PC-3 (cell line): ENCODE measurements around the gene HTR1E. TPM values are rescaled to one million over a fixed set of nuclear protein-coding genes. Genes with fewer than 3 reads are reported as not detected.

Source experiments
- ATAC-seq: fragments of 200-7000 bp; cut with Tn5 transposase; 2 replicates; pipeline ENCODE4 v1.9.1; 2020; ENCODE audit warnings: mild to moderate bottlenecking, moderate library complexity
- BruUV-seq: library from RNA; stranded (reverse); fragments of 400-500 nt; replicated peaks from 2 replicates; lab custom pipeline; 2021; lab: Mats Ljungman, UMichigan
- CTCF ChIA-PET: fragments of 300-600 bp; sonication (Branson Sonifier 250); formaldehyde crosslinking; loops from one replicate; lab custom pipeline; 2022; ENCODE audit warnings: antibody characterized with exemption; lab: Charles Lee
- POLR2A ChIA-PET: fragments of 300-600 bp; sonication (Branson Sonifier 250); formaldehyde crosslinking; loops from one replicate; lab custom pipeline; 2022; ENCODE audit warnings: antibody characterized with exemption; ENCODE audit not compliant: unreplicated experiment; lab: Charles Lee
- DNase-seq: peaks from one replicate; pipeline ENCODE4 v3.0.0-alpha.2; 2015
- H2AFZ ChIP-seq: fragments of 300-600 bp; sonication (generic); 2 replicates; pipeline ENCODE4 v1.6.0; 2016; ENCODE audit warnings: antibody characterized with exemption, low read length
- H3F3A ChIP-seq: fragments of 300-600 bp; sonication (generic); one replicate; pipeline ENCODE4 v1.6.0; 2017; ENCODE audit warnings: antibody characterized with exemption, low read length, control low read depth, mild to moderate bottlenecking; ENCODE audit not compliant: unreplicated experiment
- H3K27ac ChIP-seq: fragments of 300-600 bp; sonication (generic); 2 replicates; pipeline ENCODE4 v1.5.1; 2016; ENCODE audit warnings: mild to moderate bottlenecking, low read length
- H3K27me3 ChIP-seq: fragments of 300-600 bp; sonication (generic); 2 replicates; pipeline ENCODE4 v1.6.1; 2016; ENCODE audit warnings: low read length, mixed read lengths
- H3K36me3 ChIP-seq: fragments of 300-600 bp; sonication (generic); 2 replicates; pipeline ENCODE4 v1.6.1; 2016; ENCODE audit warnings: low read depth, mixed run types, low read length, mixed read lengths
- H3K4me1 ChIP-seq: fragments of 300-600 bp; sonication (generic); 2 replicates; pipeline ENCODE4 v1.5.1; 2016; ENCODE audit warnings: low read length; ENCODE audit not compliant: insufficient read depth
- H3K4me2 ChIP-seq: fragments of 300-600 bp; sonication (generic); 2 replicates; pipeline ENCODE4 v1.6.0; 2016; ENCODE audit warnings: low read length
- H3K4me3 ChIP-seq: fragments of 300-600 bp; sonication (generic); 2 replicates; pipeline ENCODE4 v1.5.1; 2016; ENCODE audit warnings: mild to moderate bottlenecking, low read length, mixed read lengths
- H3K79me2 ChIP-seq: fragments of 300-600 bp; sonication (generic); 2 replicates; pipeline ENCODE4 v1.6.1; 2017; ENCODE audit warnings: low read length, mixed read lengths
- H3K9ac ChIP-seq: fragments of 300-600 bp; sonication (generic); 2 replicates; pipeline ENCODE4 v1.6.0; 2016; ENCODE audit warnings: mild to moderate bottlenecking, low read length
- H3K9me2 ChIP-seq: fragments of 300-600 bp; sonication (generic); replicated peaks from 2 replicates; pipeline ENCODE4 v1.6.1; 2016; ENCODE audit warnings: mixed run types, low read length, mixed read lengths
- H3K9me3 ChIP-seq: fragments of 300-600 bp; sonication (generic); 2 replicates; pipeline ENCODE4 v1.6.1; 2016; ENCODE audit warnings: low read length, mixed read lengths
- H4K20me1 ChIP-seq: fragments of 300-600 bp; sonication (generic); 2 replicates; pipeline ENCODE4 v1.6.1; 2016; ENCODE audit warnings: low read length, mixed read lengths
- CTCF ChIP-seq: fragments of 300-600 bp; sonication (generic); conservative IDR thresholded peaks from 2 replicates; pipeline ENCODE4 v1.5.1; 2017; ENCODE audit warnings: antibody characterized with exemption, low read depth, mild to moderate bottlenecking, low read length
- EZH2 ChIP-seq: fragments of 300-600 bp; sonication (generic); IDR thresholded peaks from one replicate; pipeline ENCODE4 v1.6.1; 2017; ENCODE audit warnings: antibody characterized with exemption, mild to moderate bottlenecking, low read length; ENCODE audit not compliant: unreplicated experiment
- EZH2phosphoT487 ChIP-seq: fragments of 300-600 bp; sonication (generic); IDR thresholded peaks from 2 replicates; pipeline ENCODE4 v1.6.1; 2018; ENCODE audit warnings: mild to moderate bottlenecking, antibody characterized with exemption, low read length, borderline replicate concordance
- intact Hi-C: fragments of 100-400 bp; cut with micrococcal nuclease; formaldehyde crosslinking; loops from 2 replicates; pipeline ENCODE4 v1.9.0; 2023
- total RNA-seq: library from RNA; depleted of rRNA; stranded (reverse); fragments of >200 nt; gene quantifications from 2 replicates; pipeline ENCODE4 v1.2.3, GENCODE V29; 2014

HTR1E gene
- total RNA-seq, 1 experiment from 2014 or later, result not detected

- DNase-seq (no peak), ATAC-seq (no peak)
- H3K4me1 ChIP-seq, result no peaks in the 10 kb centered on the region
- TF ChIP-seq EZH2 (no peak), CTCF (no peak), EZH2phosphoT487 (no peak)
- H3K4me3 ChIP-seq, result no peak overlapping the region
- intact Hi-C loops, result no loop called here
- H3K27ac ChIP-seq, result no peak overlapping the region
- H3F3A ChIP-seq, result no peaks in the 10 kb centered on the region
- no peaks in the 10 kb centered on the region for H3K79me2 ChIP-seq
- H3K9ac ChIP-seq, result no peak overlapping the region
- no peaks in the 10 kb centered on the region; the same call in 1 of the 2 replicates for H3K27me3 ChIP-seq
- H3K9me3 ChIP-seq, result no peaks in the 10 kb centered on the region
- ChIA-PET CTCF (no interaction called here), POLR2A (no interaction called here)
- H4K20me1 ChIP-seq, result no peaks in the 10 kb centered on the region
- no peaks in the 10 kb centered on the region for H3K36me3 ChIP-seq
- no peaks in the 10 kb centered on the region for H3K9me2 ChIP-seq
- no peak overlapping the region for H3K4me2 ChIP-seq
- BruUV-seq, result no TSS peak
- H2AFZ ChIP-seq, result no peak overlapping the region
These were observed 117.0 kb downstream of the HTR1E start for GRCh38 chr6:87054143-87054833.

DNA sequence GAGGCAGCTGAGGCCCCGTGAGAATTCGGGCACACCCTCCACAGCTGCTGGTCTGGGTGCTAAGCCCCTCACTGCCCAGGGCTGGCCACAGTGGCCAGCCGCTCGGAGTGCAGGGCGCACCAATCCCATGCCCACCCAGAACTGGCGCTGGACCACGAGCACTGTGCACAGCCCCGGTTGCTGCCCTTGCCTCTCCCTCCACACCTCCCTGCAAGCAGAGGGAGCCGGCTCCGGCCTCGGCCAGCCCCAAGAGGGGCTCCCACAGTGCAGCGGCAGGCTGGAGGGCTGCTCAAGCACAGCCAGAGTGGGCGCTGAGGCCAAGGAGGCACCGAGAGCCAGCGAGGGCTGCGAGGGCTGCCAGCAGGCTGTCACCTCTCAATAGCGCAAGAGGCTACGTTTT, 122.6 kb downstream of the HTR1E start:
- intact Hi-C loops, result loop anchor here (10.0 kb wide), 1 partner anchor 175 kb away; no protein-coding TSS in a partner anchor
- TF ChIP-seq EZH2phosphoT487 (no peak), EZH2 (no peak), CTCF (no peak)
- no peaks in the 10 kb centered on the region for H3K9me2 ChIP-seq
- ChIA-PET POLR2A (no interaction called here), CTCF (no interaction called here)
- H3K27ac ChIP-seq, result no peak overlapping the region
- no peaks in the 10 kb centered on the region for H3K79me2 ChIP-seq
- DNase-seq, result no peak
- BruUV-seq, result no TSS peak
- no peak overlapping the region for H2AFZ ChIP-seq
- no peaks in the 10 kb centered on the region for H3K36me3 ChIP-seq
- no peak overlapping the region for H3K9ac ChIP-seq
- H3F3A ChIP-seq, result no peaks in the 10 kb centered on the region
- H3K4me1 ChIP-seq, result no peaks in the 10 kb centered on the region
- H3K27me3 ChIP-seq, result 0 out of 2 replicates have a peak, but pooled peaks cover 5% of the 10 kb centered on the region
- no peak overlapping the region for H3K4me2 ChIP-seq
- ATAC-seq, result no peak
- H3K9me3 ChIP-seq, result no peaks in the 10 kb centered on the region
- no peak overlapping the region for H3K4me3 ChIP-seq
- no peaks in the 10 kb centered on the region for H4K20me1 ChIP-seq

DNA sequence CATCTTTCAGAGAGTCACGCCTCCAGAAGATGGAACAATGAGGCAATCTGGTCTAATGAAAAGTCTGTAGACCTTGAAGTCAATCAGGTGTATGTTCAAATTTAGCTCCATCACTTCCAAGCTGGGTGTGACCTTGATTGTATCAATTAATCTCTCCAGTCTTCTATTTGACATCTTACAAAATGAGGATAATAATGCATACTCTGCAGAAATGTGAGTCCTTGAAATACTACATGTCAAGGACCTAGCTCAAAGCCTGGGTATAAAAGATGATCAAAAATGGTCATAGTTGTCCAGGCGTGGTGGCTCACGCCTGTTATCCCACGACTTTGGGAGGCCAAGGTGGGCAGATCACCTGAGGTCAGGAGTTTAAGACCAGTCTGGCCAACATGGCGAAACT, 127.8 kb downstream of the HTR1E start:
- intact Hi-C loops, result loop anchor here (5.0 to 10.0 kb wide), 2 partner anchors 170 to 1767 kb away; no protein-coding TSS in a partner anchor
- TF ChIP-seq CTCF (no peak), EZH2phosphoT487 (no peak), EZH2 (no peak)
- Histone ChIP-seq H3K36me3 (no peaks in the 10 kb centered on the region; the same call in 1 of the 2 replicates), H4K20me1 (no peaks in the 10 kb centered on the region), H2AFZ (no peak overlapping the region), H3K79me2 (no peaks in the 10 kb centered on the region), H3K9me2 (no peaks in the 10 kb centered on the region), H3K4me2 (no peak overlapping the region), H3K4me1 (no peaks in the 10 kb centered on the region), H3K27me3 (0 out of 2 replicates have a peak, but pooled peaks cover 5% of the 10 kb centered on the region), H3K9me3 (no peaks in the 10 kb centered on the region), H3F3A (no peaks in the 10 kb centered on the region), H3K9ac (no peak overlapping the region), H3K27ac (no peak overlapping the region), H3K4me3 (no peak overlapping the region)
- POLR2A ChIA-PET, result no interaction called here
- no peak for DNase-seq
- CTCF ChIA-PET, result no interaction called here
- ATAC-seq, result no peak
- no TSS peak for BruUV-seq
